ENCODE measurements around the gene PEAR1. TPM values are rescaled to one million over a fixed set of nuclear protein-coding genes. Genes with fewer than 3 reads are reported as not detected.

The PEAR1 gene
- total RNA-seq, 1 donor from 2014 or later, result 39.8 TPM

GRCh38 chr1:156885314-156885713 is 8.2 kb upstream of the PEAR1 start:
- no peaks in the 10 kb centered on the region for H3K9me3 ChIP-seq
- DNase-seq (ENCODE audit: low spot score in 2 of 2), result no peak
- no peaks in the 10 kb centered on the region for H3K27me3 ChIP-seq
- H3K4me3 ChIP-seq, result no peak overlapping the region
- intact Hi-C loops (cut with DNase I), result no loop called here
- no peak for TF ChIP-seq CTCF (IDR thresholded peaks at IDR 0.05)
- H3K4me1 ChIP-seq, result no peaks in the 10 kb centered on the region
- H3K27ac ChIP-seq, result no peak overlapping the region
- no peaks in the 10 kb centered on the region for H3K36me3 ChIP-seq

- Histone ChIP-seq H3K4me1 (no peaks in the 10 kb centered on the region), H3K9me3 (no peaks in the 10 kb centered on the region), H3K27me3 (no peaks in the 10 kb centered on the region), H3K4me3 (no peak overlapping the region), H3K36me3 (no peaks in the 10 kb centered on the region), H3K27ac (no peak overlapping the region)
- no peak for TF ChIP-seq CTCF (IDR thresholded peaks at IDR 0.05)
- no peak for DNase-seq (ENCODE audit: low spot score in 2 of 2)
- intact Hi-C loops (cut with DNase I), result no loop called here
These were observed 7.6 kb upstream of the PEAR1 start for GRCh38 chr1:156885880-156886355.

GRCh38 chr1:156886583-156887281 is 6.8 kb upstream of the PEAR1 start:
- Histone ChIP-seq H3K4me3 (no peak overlapping the region), H3K4me1 (no peaks in the 10 kb centered on the region), H3K36me3 (no peaks in the 10 kb centered on the region), H3K27ac (no peak overlapping the region), H3K9me3 (no peaks in the 10 kb centered on the region), H3K27me3 (no peaks in the 10 kb centered on the region)
- intact Hi-C loops (cut with DNase I), result no loop called here
- no peak for DNase-seq (ENCODE audit: low spot score in 2 of 2)
- no peak for TF ChIP-seq CTCF (IDR thresholded peaks at IDR 0.05)

- TF ChIP-seq CTCF (IDR thresholded peaks at IDR 0.05), result no peak
- H3K4me1 ChIP-seq, result no peaks in the 10 kb centered on the region
- no peaks in the 10 kb centered on the region for H3K36me3 ChIP-seq
- H3K27ac ChIP-seq, result no peak overlapping the region
- DNase-seq (ENCODE audit: low spot score in 2 of 2), result no peak
- intact Hi-C loops (cut with DNase I), result no loop called here
- no peaks in the 10 kb centered on the region for H3K9me3 ChIP-seq
- H3K27me3 ChIP-seq, result no peaks in the 10 kb centered on the region
- H3K4me3 ChIP-seq, result no peak overlapping the region
These were observed 6.2 kb upstream of the PEAR1 start for GRCh38 chr1:156887317-156887716.

- no peaks in the 10 kb centered on the region for H3K27me3 ChIP-seq
- H3K4me3 ChIP-seq, result no peak overlapping the region
- no peaks in the 10 kb centered on the region for H3K9me3 ChIP-seq
- no peaks in the 10 kb centered on the region for H3K36me3 ChIP-seq
- no peak overlapping the region for H3K27ac ChIP-seq
- intact Hi-C loops (cut with DNase I), result no loop called here
- no peak for DNase-seq (ENCODE audit: low spot score in 2 of 2)
- peaks cover 0 to 1% of the 10 kb centered on the region in 2 donors for H3K4me1 ChIP-seq
- no peak for TF ChIP-seq CTCF (IDR thresholded peaks at IDR 0.05)
These were observed 5.8 kb upstream of the PEAR1 start for GRCh38 chr1:156887734-156888133.

All from ascending aorta (tissue), 2 donors.